GM18526 (cell line): ENCODE measurements around the gene COL4A4.

Source experiments
- POLR2A ChIP-seq: IDR thresholded peaks from 3 replicates; pipeline ENCODE4 v1.6.1; 2011; ENCODE audit not compliant: insufficient read length; ENCODE audit errors: extremely low read depth

The COL4A4 gene

GRCh38 chr2:227097495-227098161, 66.4 kb downstream of the COL4A4 start:
- TF ChIP-seq POLR2A: no peak

- no peak for TF ChIP-seq POLR2A
These were observed 68.7 kb downstream of the COL4A4 start for GRCh38 chr2:227095346-227095745.

DNA sequence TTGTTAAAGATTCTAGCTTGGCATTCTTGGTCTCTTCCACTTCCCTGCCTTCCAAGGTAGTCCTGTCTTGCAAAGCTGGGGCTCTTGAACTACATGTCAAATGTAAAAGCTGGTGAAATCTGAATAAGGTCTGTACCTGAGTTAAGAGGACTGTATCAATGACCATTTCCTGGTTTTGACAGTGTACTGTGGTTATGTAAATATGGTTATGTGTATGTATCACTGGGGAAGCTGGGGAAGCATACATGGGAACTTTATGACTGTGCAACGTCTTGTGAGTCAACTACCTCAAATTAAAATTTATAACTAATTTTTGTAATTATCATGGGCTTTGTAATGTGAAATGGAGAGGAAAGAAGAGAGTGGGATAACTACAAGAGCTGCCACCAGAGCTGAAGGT, 81.7 kb downstream of the COL4A4 start:
- no peak for TF ChIP-seq POLR2A

DNA sequence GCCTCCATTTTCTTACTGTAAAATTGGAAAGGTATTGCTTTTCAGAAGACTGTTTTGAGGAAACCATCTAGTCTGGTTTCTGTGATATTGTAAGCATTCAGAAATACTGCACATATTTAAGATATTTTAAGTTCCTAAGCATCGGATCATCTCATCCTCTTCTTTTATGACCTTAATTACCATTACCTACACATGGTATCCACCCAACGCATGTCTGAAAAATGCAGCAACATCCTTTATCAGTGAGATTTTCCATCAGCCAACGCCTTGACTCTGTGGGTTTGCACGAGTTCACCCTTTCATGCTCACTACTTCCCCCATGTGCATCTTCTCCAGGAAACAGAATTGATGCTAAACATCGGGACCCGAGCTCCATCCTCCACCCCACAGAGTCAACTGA, 84.3 kb downstream of the COL4A4 start:
- no peak for TF ChIP-seq POLR2A

GRCh38 chr2:227058888-227059399, 105.1 kb downstream of the COL4A4 start:
- TF ChIP-seq POLR2A: no peak

- no peak for TF ChIP-seq POLR2A
These were observed 106.1 kb downstream of the COL4A4 start for GRCh38 chr2:227057743-227058447.

GRCh38 chr2:227057060-227057459, 106.9 kb downstream of the COL4A4 start:
- TF ChIP-seq POLR2A: no peak

GRCh38 chr2:227054006-227054405, 110.0 kb downstream of the COL4A4 start:
- TF ChIP-seq POLR2A: no peak

DNA sequence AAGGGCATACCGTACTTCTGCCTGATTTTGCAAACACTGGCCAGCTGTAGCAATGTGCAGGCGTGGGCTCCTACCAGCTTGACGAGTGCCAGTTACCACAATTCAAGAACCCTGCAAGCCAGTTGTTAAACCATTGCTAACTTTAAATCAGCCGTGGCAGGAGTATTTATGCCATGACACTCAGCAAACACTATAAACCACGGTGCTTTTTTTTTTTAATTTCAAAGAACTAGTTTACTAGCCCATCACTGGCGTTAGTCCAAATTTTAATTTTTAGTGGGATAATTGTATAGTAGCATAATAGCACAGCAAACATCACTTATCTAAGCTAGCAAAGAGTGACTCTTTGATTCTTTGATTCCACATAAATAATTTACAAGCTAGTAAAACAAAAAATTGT, 111.1 kb downstream of the COL4A4 start:
- TF ChIP-seq POLR2A: no peak

- TF ChIP-seq POLR2A: no peak
These were observed 120.0 kb downstream of the COL4A4 start for GRCh38 chr2:227043981-227044380.

DNA sequence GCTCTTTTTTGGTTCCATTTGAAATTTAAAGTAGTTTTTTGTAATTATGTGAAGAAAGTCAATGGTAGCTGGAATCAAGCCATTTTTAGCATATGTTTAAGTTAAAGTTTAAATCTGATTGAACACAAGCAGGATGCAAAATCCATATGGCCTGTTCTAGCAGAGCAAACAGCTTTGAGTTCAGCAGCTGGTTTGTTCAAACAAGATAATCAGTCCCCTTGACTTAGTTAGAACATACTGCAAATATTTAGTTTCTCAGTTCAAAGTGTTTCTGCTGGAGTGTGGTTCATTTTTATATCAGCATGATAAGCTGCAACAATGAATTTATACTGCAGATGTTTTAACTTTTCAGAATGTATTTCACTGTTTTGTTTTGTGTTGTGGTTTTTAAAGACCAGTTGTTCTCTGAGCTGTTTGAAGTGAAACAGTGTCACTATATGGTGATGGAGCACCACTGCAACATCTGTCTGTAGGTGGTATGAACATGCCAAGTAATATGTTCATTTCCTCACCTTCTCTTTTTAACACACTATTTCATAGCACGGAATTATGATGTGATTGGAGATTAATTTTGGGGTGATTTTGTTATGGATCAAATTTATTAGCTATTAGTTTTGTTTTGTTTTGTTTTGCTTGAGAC, 125.3 kb downstream of the COL4A4 start:
- no peak for TF ChIP-seq POLR2A

DNA sequence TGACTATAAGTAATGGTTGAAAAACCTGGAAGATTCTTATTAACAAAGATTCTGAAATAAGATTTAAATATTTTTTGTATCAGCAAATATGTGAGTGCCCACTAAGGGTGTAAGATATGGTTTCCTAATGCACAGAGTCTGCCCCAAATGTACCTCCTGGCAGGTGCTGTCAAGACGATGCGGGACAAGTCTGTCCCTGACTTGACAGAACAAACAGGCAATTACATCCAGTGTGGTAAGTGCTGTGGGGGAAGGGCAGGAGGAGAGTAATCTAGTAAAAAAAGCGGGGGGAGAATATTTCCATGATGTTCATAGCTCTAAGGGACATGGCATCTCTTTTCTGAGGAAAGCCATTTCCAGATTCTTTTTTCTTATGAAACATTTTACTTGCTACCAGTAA, 127.5 kb downstream of the COL4A4 start:
- TF ChIP-seq POLR2A: no peak

GRCh38 chr2:227035711-227036367, 128.2 kb downstream of the COL4A4 start:
- no peak for TF ChIP-seq POLR2A

GRCh38 chr2:227033471-227034148, 130.4 kb downstream of the COL4A4 start:
- no peak for TF ChIP-seq POLR2A

GRCh38 chr2:227031379-227031778, 132.6 kb downstream of the COL4A4 start:
- TF ChIP-seq POLR2A: no peak
